Limb (tissue), 2 donors: ENCODE results near the gene CD300E.
"Not testable (repeated sequence)": the region's sequence is repeated elsewhere in the genome, so short reads cannot be mapped to it uniquely, and the experiment has no call there.

ENCODE experiments used
- DNase-seq, 2 donors: peaks; one replicate each; pipeline ENCODE4 v3.0.0-alpha.2; 2016; ENCODE audit errors: extremely low spot score in 2 of 2

CD300E gene

GRCh38 chr17:74599023-74599399, 24.5 kb downstream of the CD300E start:
- DNase-seq: no peak

- no peak for DNase-seq
These were observed 25.1 kb downstream of the CD300E start for GRCh38 chr17:74598346-74599022.

- DNase-seq: no peak
These were observed 26.3 kb downstream of the CD300E start for GRCh38 chr17:74597069-74597790.

- DNase-seq: no peak
These were observed 28.3 kb downstream of the CD300E start for GRCh38 chr17:74595037-74595750.

- DNase-seq: no peak
These were observed 31.2 kb downstream of the CD300E start, which contains the start of gene CD300LD for GRCh38 chr17:74592087-74592990. TSS of gene CD300LD (minus strand) at chr17:74592283. CDS start at chr17:74592202, 81 bp downstream.

- DNase-seq: no peak
These were observed 32.0 kb downstream of the CD300E start for GRCh38 chr17:74591503-74591902.

- DNase-seq: no peak
These were observed 37.8 kb downstream of the CD300E start for GRCh38 chr17:74585711-74586110.

- DNase-seq: no peak
These were observed 39.1 kb downstream of the CD300E start for GRCh38 chr17:74584292-74585060.

GRCh38 chr17:74582633-74583032, 40.9 kb downstream of the CD300E start:
- DNase-seq: no peak

- DNase-seq: no peak
These were observed 43.6 kb downstream of the CD300E start for GRCh38 chr17:74579900-74580299.

GRCh38 chr17:74578979-74579378, 44.6 kb downstream of the CD300E start:
- no peak for DNase-seq

GRCh38 chr17:74574489-74575142, 48.9 kb downstream of the CD300E start:
- no peak for DNase-seq

- DNase-seq: not testable (repeated sequence)
These were observed 49.9 kb downstream of the CD300E start for GRCh38 chr17:74573635-74574034.

GRCh38 chr17:74573169-74573568, 50.4 kb downstream of the CD300E start:
- DNase-seq: no peak

GRCh38 chr17:74571621-74572270, 51.8 kb downstream of the CD300E start:
- DNase-seq: no peak

GRCh38 chr17:74569020-74570003, 54.2 kb downstream of the CD300E start:
- DNase-seq: peak in 1 of 2 donors; percentile 3

GRCh38 chr17:74568106-74568873, 55.2 kb downstream of the CD300E start:
- DNase-seq: no peak
